ENCODE data around the gene GUCA1A.

DNA sequence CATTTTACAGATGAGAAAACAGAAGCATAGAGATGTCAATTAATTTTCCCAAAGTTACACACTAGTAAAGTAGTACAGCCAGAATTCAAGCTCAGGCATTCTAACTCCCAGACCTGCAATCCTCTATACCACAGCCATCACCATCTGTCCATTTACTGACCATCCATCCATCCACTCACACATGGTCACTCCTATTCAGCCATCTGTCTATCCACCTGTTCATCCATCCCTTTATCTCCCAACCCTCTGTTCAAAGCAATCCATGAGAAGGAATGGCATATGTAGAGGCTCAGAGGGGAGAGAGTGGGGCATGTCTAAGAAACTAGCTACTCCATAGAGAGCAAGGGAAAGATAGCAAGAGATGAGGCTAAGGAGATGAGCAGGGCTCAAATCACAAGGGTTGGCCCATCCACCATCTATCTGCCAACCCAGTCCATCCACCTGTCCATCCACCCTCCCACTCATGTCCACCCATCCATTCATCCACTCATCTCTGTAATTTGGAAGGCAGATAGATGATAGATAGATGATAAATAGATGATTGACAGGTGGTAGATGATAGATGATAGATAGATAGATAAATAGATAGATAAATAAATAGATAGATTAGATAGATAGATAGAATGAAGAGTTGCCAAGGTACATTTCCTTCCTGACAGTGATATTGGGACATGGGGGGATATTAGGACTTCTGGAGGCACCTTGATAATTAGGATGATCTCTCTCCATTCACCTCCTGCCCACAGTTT lies 18.5 kb upstream of the GUCA1A start:
- TF ChIP-seq, protein P1, sequence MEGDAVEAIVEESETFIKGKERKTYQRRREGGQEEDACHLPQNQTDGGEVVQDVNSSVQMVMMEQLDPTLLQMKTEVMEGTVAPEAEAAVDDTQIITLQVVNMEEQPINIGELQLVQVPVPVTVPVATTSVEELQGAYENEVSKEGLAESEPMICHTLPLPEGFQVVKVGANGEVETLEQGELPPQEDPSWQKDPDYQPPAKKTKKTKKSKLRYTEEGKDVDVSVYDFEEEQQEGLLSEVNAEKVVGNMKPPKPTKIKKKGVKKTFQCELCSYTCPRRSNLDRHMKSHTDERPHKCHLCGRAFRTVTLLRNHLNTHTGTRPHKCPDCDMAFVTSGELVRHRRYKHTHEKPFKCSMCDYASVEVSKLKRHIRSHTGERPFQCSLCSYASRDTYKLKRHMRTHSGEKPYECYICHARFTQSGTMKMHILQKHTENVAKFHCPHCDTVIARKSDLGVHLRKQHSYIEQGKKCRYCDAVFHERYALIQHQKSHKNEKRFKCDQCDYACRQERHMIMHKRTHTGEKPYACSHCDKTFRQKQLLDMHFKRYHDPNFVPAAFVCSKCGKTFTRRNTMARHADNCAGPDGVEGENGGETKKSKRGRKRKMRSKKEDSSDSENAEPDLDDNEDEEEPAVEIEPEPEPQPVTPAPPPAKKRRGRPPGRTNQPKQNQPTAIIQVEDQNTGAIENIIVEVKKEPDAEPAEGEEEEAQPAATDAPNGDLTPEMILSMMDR (IDR thresholded peaks at IDR 0.05), result no peak
- no peak for TF ChIP-seq POLR2A (IDR thresholded peaks at IDR 0.05)

All from thyroid gland (tissue), 4 donors.